ENCODE measurements around the gene CCDC18.
A peak's percentile ranks its signal among the peaks of the same experiment; 100 is the strongest.

CCDC18 gene

GRCh38 chr1:93179886-93180722, 420 bp upstream of the CCDC18 start, which contains the start of gene TMED5 (continued):
- TF ChIP-seq ZNF266 (tag by site-specific recombination; IDR thresholded peaks at IDR 0.05; ENCODE audit: low read depth) (no peak), ZNF354C (tag by site-specific recombination; IDR thresholded peaks at IDR 0.05; ENCODE audit: borderline replicate concordance, low read depth) (no peak), REST (tag by site-specific recombination; IDR thresholded peaks at IDR 0.05) (0 out of 2 replicates have a peak, but pooled peaks have one; percentile 30), ZNF777 (tag by site-specific recombination; IDR thresholded peaks at IDR 0.05; ENCODE audit: borderline replicate concordance) (peak; percentile 100), ZSCAN30 (tag by site-specific recombination; IDR thresholded peaks at IDR 0.05) (peak; percentile 36; the same call in 1 of the 2 replicates), ZNF843 (tag by site-specific recombination; IDR thresholded peaks at IDR 0.05) (peak; percentile 34; the same call in 1 of the 2 replicates), EGR2 (tag by site-specific recombination; IDR thresholded peaks at IDR 0.05; ENCODE audit: low read depth) (peak; percentile 54), ZBTB17 (tag by site-specific recombination; IDR thresholded peaks at IDR 0.05) (peak; percentile 91), ZNF248 (tag by site-specific recombination; IDR thresholded peaks at IDR 0.05) (no peak), SALL2 (tag by site-specific recombination; IDR thresholded peaks at IDR 0.05; ENCODE audit: borderline replicate concordance) (no peak), KLF8 (tag by site-specific recombination; IDR thresholded peaks at IDR 0.05) (peak; percentile 91), CTCF (tag by site-specific recombination; IDR thresholded peaks at IDR 0.05) (peak; percentile 79; the same call in 1 of the 2 replicates), ZNF2 (tag by site-specific recombination; IDR thresholded peaks at IDR 0.05) (peak; percentile 98), IKZF3 (tag by site-specific recombination; IDR thresholded peaks at IDR 0.05) (peak; percentile 90), ZNF792 (tag by site-specific recombination; IDR thresholded peaks at IDR 0.05) (0 out of 2 replicates have a peak, but pooled peaks have one; percentile 81), FEZF1 (tag by site-specific recombination; IDR thresholded peaks at IDR 0.05) (peak; percentile 3; the same call in 1 of the 2 replicates), MZF1 (tag by site-specific recombination; IDR thresholded peaks at IDR 0.05; ENCODE audit: borderline replicate concordance) (peak; percentile 25; the same call in 1 of the 2 replicates), HIC1 (tag by site-specific recombination; IDR thresholded peaks at IDR 0.05) (peak; percentile 30; the same call in 1 of the 2 replicates), ZNF660 (tag by site-specific recombination; IDR thresholded peaks at IDR 0.05) (peak; percentile 40; the same call in 1 of the 2 replicates), PRDM10 (tag by site-specific recombination; IDR thresholded peaks at IDR 0.05) (peak; percentile 81), ZNF341 (tag by site-specific recombination; IDR thresholded peaks at IDR 0.05; ENCODE audit: low read depth) (peak; percentile 83), ZNF76 (tag by site-specific recombination; IDR thresholded peaks at IDR 0.05; ENCODE audit: borderline replicate concordance, low read depth) (peak; percentile 96), SP3 (tag by site-specific recombination; IDR thresholded peaks at IDR 0.05) (peak; percentile 95), ELK4 (IDR thresholded peaks at IDR 0.05; ENCODE audit: borderline replicate concordance, low read depth, low read length) (peak; percentile 48; the same call in 1 of the 2 replicates), ZNF10 (tag by site-specific recombination; IDR thresholded peaks at IDR 0.05) (peak; percentile 21), KLF16 (tag by site-specific recombination; IDR thresholded peaks at IDR 0.05) (peak; percentile 37; the same call in 1 of the 2 replicates)
